Esophagus squamous epithelium (tissue), 4 donors: ENCODE results near the gene TBRG4.

Experiments used
- CTCF ChIP-seq, 6 experiments: fragments of 450-650 bp in 4 of 6; fragments of 200-600 bp in 2 of 6; sonication (generic) in 2 of 6; IDR thresholded peaks; one replicate each; pipeline ENCODE4 v1.5.1; 2016 to 2019; ENCODE audit warnings: antibody characterized with exemption in 6 of 6, mild to moderate bottlenecking in 4 of 6, moderate library complexity in 4 of 6
- POLR2A ChIP-seq, 4 donors: fragments of 450-650 bp; IDR thresholded peaks; one replicate each; pipeline ENCODE4 v1.6.1; 2017; ENCODE audit warnings: antibody characterized with exemption in 4 of 4, mild to moderate bottlenecking in 4 of 4, moderate library complexity in 3 of 4

GRCh38 chr7:45080958-45081669 lies 30.4 kb downstream of the TBRG4 start:
- TF ChIP-seq POLR2A (IDR thresholded peaks at IDR 0.05) (no peak), CTCF (IDR thresholded peaks at IDR 0.05) (no peak)
